ENCODE results near the gene TREML2.

Gene TREML2

GRCh38 chr6:41199552-41200246 is 1.2 kb downstream of the TREML2 start:
- TF ChIP-seq TARDBP (IDR thresholded peaks at IDR 0.05) (no peak), SUZ12 (IDR thresholded peaks at IDR 0.05) (no peak), NFRKB (IDR thresholded peaks at IDR 0.05) (no peak), ELF4 (IDR thresholded peaks at IDR 0.05) (no peak)
- ChIA-PET CTCF (interaction anchor here (0.7 kb wide), 1 partner anchor 8 kb away, joined by 3 read pairs; no protein-coding TSS in a partner anchor), POLR2A (no interaction called here)
- no peak for DNase-seq (ENCODE audit: extremely low spot score)

- POLR2A ChIA-PET: no interaction called here
- CTCF ChIA-PET: no interaction called here
- DNase-seq (ENCODE audit: extremely low spot score): no peak
- no peak for TF ChIP-seq L3MBTL2 (conservative IDR thresholded peaks at IDR 0.05)
Measured at GRCh38 chr6:41197234-41197633, 3.7 kb downstream of the TREML2 start.

GRCh38 chr6:41194386-41194785 is 6.6 kb downstream of the TREML2 start:
- CTCF ChIA-PET: no interaction called here

GRCh38 chr6:41193884-41194283 is 7.1 kb downstream of the TREML2 start:
- CTCF ChIA-PET: no interaction called here
- DNase-seq (ENCODE audit: extremely low spot score): no peak
- POLR2A ChIA-PET: no interaction called here
- TF ChIP-seq BHLHE40 (IDR thresholded peaks at IDR 0.05; ENCODE audit: borderline replicate concordance) (no peak), NFRKB (IDR thresholded peaks at IDR 0.05) (no peak), TARDBP (IDR thresholded peaks at IDR 0.05) (no peak), HDGF (IDR thresholded peaks at IDR 0.05; ENCODE audit: borderline replicate concordance) (no peak), FOXK2 (IDR thresholded peaks at IDR 0.05) (no peak), SP1 (IDR thresholded peaks at IDR 0.05) (no peak), ELF4 (IDR thresholded peaks at IDR 0.05) (no peak), FOXA1 (IDR thresholded peaks at IDR 0.05) (no peak), LEF1 (IDR thresholded peaks at IDR 0.05; ENCODE audit: borderline replicate concordance) (no peak), PKNOX1 (IDR thresholded peaks at IDR 0.05) (no peak), SUZ12 (IDR thresholded peaks at IDR 0.05) (no peak), FOXM1 (IDR thresholded peaks at IDR 0.05; ENCODE audit: borderline replicate concordance) (no peak), CTBP1 (IDR thresholded peaks at IDR 0.05; ENCODE audit: borderline replicate concordance) (no peak)

More at GRCh38 chr6:41194386-41194785, 6.6 kb downstream of the TREML2 start:
- POLR2A ChIA-PET: no interaction called here
- TF ChIP-seq SP1 (IDR thresholded peaks at IDR 0.05) (no peak), ZNF384 (IDR thresholded peaks at IDR 0.05) (no peak), L3MBTL2 (conservative IDR thresholded peaks at IDR 0.05) (no peak), BHLHE40 (IDR thresholded peaks at IDR 0.05; ENCODE audit: borderline replicate concordance) (no peak), CTBP1 (IDR thresholded peaks at IDR 0.05; ENCODE audit: borderline replicate concordance) (no peak), TARDBP (IDR thresholded peaks at IDR 0.05) (no peak), FOXM1 (IDR thresholded peaks at IDR 0.05; ENCODE audit: borderline replicate concordance) (no peak), FOXA1 (IDR thresholded peaks at IDR 0.05) (no peak), SUZ12 (IDR thresholded peaks at IDR 0.05) (no peak), ELF4 (IDR thresholded peaks at IDR 0.05) (no peak), PKNOX1 (IDR thresholded peaks at IDR 0.05) (no peak), NFRKB (IDR thresholded peaks at IDR 0.05) (no peak), LEF1 (IDR thresholded peaks at IDR 0.05; ENCODE audit: borderline replicate concordance) (no peak), HDGF (IDR thresholded peaks at IDR 0.05; ENCODE audit: borderline replicate concordance) (no peak), ARNT (IDR thresholded peaks at IDR 0.05) (no peak), FOXK2 (IDR thresholded peaks at IDR 0.05) (no peak)
- DNase-seq (ENCODE audit: extremely low spot score): no peak

GRCh38 chr6:41193171-41193734 is 7.7 kb downstream of the TREML2 start:
- DNase-seq (ENCODE audit: extremely low spot score): no peak
- ChIA-PET CTCF (no interaction called here), POLR2A (no interaction called here)
- TF ChIP-seq FOXM1 (IDR thresholded peaks at IDR 0.05; ENCODE audit: borderline replicate concordance) (no peak), FOXK2 (IDR thresholded peaks at IDR 0.05) (no peak), ELF4 (IDR thresholded peaks at IDR 0.05) (no peak), LEF1 (IDR thresholded peaks at IDR 0.05; ENCODE audit: borderline replicate concordance) (no peak), SUZ12 (IDR thresholded peaks at IDR 0.05) (no peak), FOXA1 (IDR thresholded peaks at IDR 0.05) (no peak), HDGF (IDR thresholded peaks at IDR 0.05; ENCODE audit: borderline replicate concordance) (no peak), NFRKB (IDR thresholded peaks at IDR 0.05) (no peak), SP1 (IDR thresholded peaks at IDR 0.05) (no peak)

- ChIA-PET CTCF (interaction anchor here (0.6 to 1.8 kb wide), 5 partner anchors 9 to 128 kb away, joined by 3 to 11 read pairs (median 3); no protein-coding TSS in a partner anchor), POLR2A (interaction anchor here (0.9 kb wide), 1 partner anchor 11 kb away, joined by 3 read pairs; no protein-coding TSS in a partner anchor)
- TF ChIP-seq HDGF (IDR thresholded peaks at IDR 0.05; ENCODE audit: borderline replicate concordance) (no peak), LEF1 (IDR thresholded peaks at IDR 0.05; ENCODE audit: borderline replicate concordance) (no peak), ZNF384 (IDR thresholded peaks at IDR 0.05) (no peak), CTBP1 (IDR thresholded peaks at IDR 0.05; ENCODE audit: borderline replicate concordance) (no peak)
- DNase-seq (ENCODE audit: extremely low spot score): peak; percentile 48
Measured at GRCh38 chr6:41191569-41191968, 9.4 kb downstream of the TREML2 start.

- POLR2A ChIA-PET: no interaction called here
- CTCF ChIA-PET: no interaction called here
- DNase-seq (ENCODE audit: extremely low spot score): no peak
- TF ChIP-seq FOXM1 (IDR thresholded peaks at IDR 0.05; ENCODE audit: borderline replicate concordance): no peak
- no peak for TF ChIP-seq BHLHE40 (IDR thresholded peaks at IDR 0.05; ENCODE audit: borderline replicate concordance)
- no peak for TF ChIP-seq L3MBTL2 (conservative IDR thresholded peaks at IDR 0.05)
- TF ChIP-seq PKNOX1 (IDR thresholded peaks at IDR 0.05): no peak
- no peak for TF ChIP-seq HDGF (IDR thresholded peaks at IDR 0.05; ENCODE audit: borderline replicate concordance)
- no peak for TF ChIP-seq SUZ12 (IDR thresholded peaks at IDR 0.05)
- no peak for TF ChIP-seq ARNT (IDR thresholded peaks at IDR 0.05)
- no peak for TF ChIP-seq FOXK2 (IDR thresholded peaks at IDR 0.05)
- no peak for TF ChIP-seq TARDBP (IDR thresholded peaks at IDR 0.05)
- TF ChIP-seq FOXA1 (IDR thresholded peaks at IDR 0.05): no peak
- TF ChIP-seq LEF1 (IDR thresholded peaks at IDR 0.05; ENCODE audit: borderline replicate concordance): no peak
- TF ChIP-seq ZNF384 (IDR thresholded peaks at IDR 0.05): no peak
- no peak for TF ChIP-seq ELF4 (IDR thresholded peaks at IDR 0.05)
- no peak for TF ChIP-seq NFRKB (IDR thresholded peaks at IDR 0.05)
- no peak for TF ChIP-seq SP1 (IDR thresholded peaks at IDR 0.05)
Measured at GRCh38 chr6:41190791-41191190, 10.2 kb downstream of the TREML2 start.
